H9 (cell line): Measurements from ENCODE around the gene MIPEP. TPM values are rescaled to one million over a fixed set of nuclear protein-coding genes. Genes with fewer than 3 reads are reported as not detected.

ENCODE experiments used
- DNase-seq: peaks from one replicate; pipeline ENCODE4 v3.0.0-alpha.2; 2017
- H2AFZ ChIP-seq: one replicate; pipeline ENCODE4 v1.6.1; 2013; ENCODE audit warnings: mild to moderate bottlenecking, low read length, control low read depth, moderate library complexity
- H2AK5ac ChIP-seq: 2 replicates; pipeline ENCODE4 v1.6.1; 2013; ENCODE audit warnings: low read length, control low read depth, mixed read lengths; ENCODE audit not compliant: insufficient read length
- H2BK120ac ChIP-seq: one replicate; pipeline ENCODE4 v1.6.1; 2013; ENCODE audit warnings: low read depth, mild to moderate bottlenecking, low read length, control low read depth, inconsistent platforms; ENCODE audit not compliant: poor library complexity, severe bottlenecking
- H2BK12ac ChIP-seq: 2 replicates; pipeline ENCODE4 v1.6.1; 2013; ENCODE audit warnings: low read length, control low read depth, mixed read lengths, low read depth; ENCODE audit not compliant: insufficient read length
- H2BK15ac ChIP-seq: 2 replicates; pipeline ENCODE4 v1.6.1; 2013; ENCODE audit warnings: low read depth, low read length, control low read depth
- H2BK20ac ChIP-seq: one replicate; pipeline ENCODE4 v1.6.1; 2013; ENCODE audit warnings: low read depth, mild to moderate bottlenecking, low read length, control low read depth, inconsistent platforms; ENCODE audit not compliant: poor library complexity, severe bottlenecking
- H2BK5ac ChIP-seq: 2 replicates; pipeline ENCODE4 v1.6.1; 2013; ENCODE audit warnings: low read length, control low read depth, mixed read lengths; ENCODE audit not compliant: insufficient read length
- H3K14ac ChIP-seq: 2 replicates; pipeline ENCODE4 v1.6.1; 2013; ENCODE audit warnings: low read length, control low read depth; ENCODE audit not compliant: insufficient read depth
- H3K18ac ChIP-seq: 2 replicates; pipeline ENCODE4 v1.6.1; 2013; ENCODE audit warnings: low read depth, mild to moderate bottlenecking, mixed read lengths, low read length, control low read depth; ENCODE audit not compliant: insufficient read length
- H3K23ac ChIP-seq: 2 replicates; pipeline ENCODE4 v1.6.1; 2013; ENCODE audit warnings: low read length, control low read depth, mixed read lengths, low read depth; ENCODE audit not compliant: insufficient read length
- H3K23me2 ChIP-seq: 2 replicates; pipeline ENCODE4 v1.6.1; 2013; ENCODE audit warnings: low read depth, mild to moderate bottlenecking, mixed read lengths, low read length, control low read depth; ENCODE audit not compliant: insufficient read length, poor library complexity, severe bottlenecking
- H3K27ac ChIP-seq: 2 replicates; pipeline ENCODE4 v1.5.1; 2013; ENCODE audit warnings: low read length, control low read depth, mixed read lengths, low read depth; ENCODE audit not compliant: insufficient read length
- H3K27me3 ChIP-seq: 2 replicates; pipeline ENCODE4 v1.6.1; 2013; ENCODE audit warnings: low read length, control low read depth, inconsistent platforms; ENCODE audit not compliant: insufficient read depth
- H3K4ac ChIP-seq: 2 replicates; pipeline ENCODE4 v1.6.1; 2013; ENCODE audit warnings: low read depth, mild to moderate bottlenecking, control low read depth, inconsistent platforms, low read length, moderate library complexity
- H3K4me1 ChIP-seq: 2 replicates; pipeline ENCODE4 v1.6.1; 2013; ENCODE audit warnings: low read length, control low read depth, inconsistent platforms; ENCODE audit not compliant: insufficient read depth
- H3K4me2 ChIP-seq: 2 replicates; pipeline ENCODE4 v1.6.1; 2013; ENCODE audit warnings: low read length, control low read depth, mixed read lengths; ENCODE audit not compliant: insufficient read length, insufficient read depth
- H3K56ac ChIP-seq: 2 replicates; pipeline ENCODE4 v1.6.1; 2013; ENCODE audit warnings: low read depth, mild to moderate bottlenecking, mixed read lengths, low read length, control low read depth; ENCODE audit not compliant: insufficient read length
- H3K79me1 ChIP-seq: 2 replicates; pipeline ENCODE4 v1.6.1; 2013; ENCODE audit warnings: low read depth, mild to moderate bottlenecking, moderate library complexity, low read length, control low read depth, inconsistent platforms; ENCODE audit not compliant: insufficient read depth, poor library complexity, severe bottlenecking
- H3K79me2 ChIP-seq: 2 replicates; pipeline ENCODE4 v1.6.1; 2013; ENCODE audit warnings: low read length, control low read depth, inconsistent platforms; ENCODE audit not compliant: insufficient read depth
- H3K9ac ChIP-seq: 2 replicates; pipeline ENCODE4 v1.6.1; 2013; ENCODE audit warnings: low read length, control low read depth, mixed read lengths; ENCODE audit not compliant: insufficient read length; ENCODE audit errors: extremely low read depth
- H3K9me3 ChIP-seq: one replicate; pipeline ENCODE4 v1.6.1; 2013; ENCODE audit warnings: low read depth, low read length, inconsistent platforms; ENCODE audit not compliant: control insufficient read depth
- H3T11ph ChIP-seq: one replicate; pipeline ENCODE4 v1.6.1; 2013; ENCODE audit warnings: mild to moderate bottlenecking, low read length, control low read depth, inconsistent platforms
- H4K20me1 ChIP-seq: one replicate; pipeline ENCODE4 v1.6.1; 2013; ENCODE audit not compliant: control insufficient read depth, insufficient read length, insufficient read depth
- H4K5ac ChIP-seq: 2 replicates; pipeline ENCODE4 v1.6.1; 2013; ENCODE audit warnings: low read depth, mild to moderate bottlenecking, mixed read lengths, low read length, control low read depth; ENCODE audit not compliant: insufficient read length
- H4K8ac ChIP-seq: replicated peaks from 2 replicates; pipeline ENCODE4 v1.6.1; 2013; ENCODE audit warnings: low read length, control low read depth, mixed read lengths, low read depth; ENCODE audit not compliant: insufficient read length
- H4K91ac ChIP-seq: 2 replicates; pipeline ENCODE4 v1.6.1; 2013; ENCODE audit warnings: low read depth, mild to moderate bottlenecking, moderate library complexity, mixed read lengths, low read length, control low read depth; ENCODE audit not compliant: insufficient read length
- H3K27ac Mint-ChIP-seq, 3 experiments: 2 replicates in 2 of 3; 3 replicates in 1 of 3; pipeline ENCODE4 v1.8.0; 2020 to 2021; ENCODE audit warnings: mixed read lengths in 3 of 3, mild to moderate bottlenecking in 1 of 3, moderate library complexity in 1 of 3
- H3K27me3 Mint-ChIP-seq: 2 replicates; pipeline ENCODE4 v1.8.0; 2021; ENCODE audit warnings: low read depth, mild to moderate bottlenecking, moderate library complexity, mixed read lengths
- H3K36me3 Mint-ChIP-seq, 3 experiments: 2 replicates in 2 of 3; 3 replicates in 1 of 3; pipeline ENCODE4 v1.8.0; 2020 to 2021; ENCODE audit warnings: low read depth in 3 of 3, mixed read lengths in 3 of 3; ENCODE audit not compliant: insufficient read depth in 1 of 3
- H3K4me1 Mint-ChIP-seq, 2 experiments: 2 replicates each; pipeline ENCODE4 v1.8.0; 2020; ENCODE audit warnings: mixed read lengths in 2 of 2
- H3K4me3 Mint-ChIP-seq, 2 experiments: 2 replicates in 1 of 2; 3 replicates in 1 of 2; pipeline ENCODE4 v1.8.0; 2020 to 2021; ENCODE audit warnings: mild to moderate bottlenecking in 2 of 2, mixed read lengths in 2 of 2, moderate library complexity in 1 of 2
- H3K9me3 Mint-ChIP-seq, 2 experiments: 2 replicates in 1 of 2; 3 replicates in 1 of 2; pipeline ENCODE4 v1.8.0; 2020; ENCODE audit warnings: mild to moderate bottlenecking in 2 of 2, mixed read lengths in 2 of 2, moderate library complexity in 1 of 2
- WGBS: extraction: QIAGEN DNeasy Blood & Tissue Kit; methylation state at CpG from one replicate; pipeline ENCODE4 v1.1.7; 2013; ENCODE audit warnings: missing lambda C conversion rate, low lambda C conversion rate, mixed read lengths; ENCODE audit not compliant: insufficient read length; ENCODE audit errors: extremely low coverage; 5-methylcytosine and 5-hydroxymethylcytosine counted together
- total RNA-seq: library from RNA; stranded (reverse); gene quantifications from 2 replicates; pipeline ENCODE4 v1.2.1, GENCODE V29; 2021
- TF ChIP-seq, protein P1 (sequence below): fragments of 200-600 bp; sonication (generic); conservative IDR thresholded peaks from 3 replicates; pipeline ENCODE4 v1.8.0; 2021; ENCODE audit warnings: antibody characterized with exemption, mild to moderate bottlenecking

MIPEP gene
- total RNA-seq, 1 experiment from 2014 or later, result 18.5 TPM

DNA sequence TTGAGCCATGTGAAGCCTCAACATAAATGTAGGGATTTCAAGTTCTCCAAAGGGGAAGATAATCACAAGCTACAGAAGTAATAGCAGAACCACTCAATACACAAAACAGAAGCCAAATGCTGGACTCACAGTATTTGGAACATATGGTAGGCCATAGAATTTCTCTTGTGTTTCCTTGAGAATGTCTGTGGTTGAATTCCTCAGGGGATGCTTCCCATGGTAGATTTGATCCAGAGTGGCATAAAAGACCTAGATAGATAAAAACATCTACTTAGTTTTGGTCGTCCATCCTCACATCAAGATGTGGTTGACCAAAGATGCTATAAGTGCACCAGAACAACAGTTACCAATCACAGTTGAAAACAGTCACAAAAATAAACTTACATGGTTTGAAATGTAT lies 83.4 kb downstream of the MIPEP start:
- peaks cover 13 to 14% of the 10 kb centered on the region in 2 experiments for H3K4me1 Mint-ChIP-seq
- H4K8ac ChIP-seq, result no peak overlapping the region
- H3K14ac ChIP-seq, result no peak overlapping the region
- TF ChIP-seq, protein P1, sequence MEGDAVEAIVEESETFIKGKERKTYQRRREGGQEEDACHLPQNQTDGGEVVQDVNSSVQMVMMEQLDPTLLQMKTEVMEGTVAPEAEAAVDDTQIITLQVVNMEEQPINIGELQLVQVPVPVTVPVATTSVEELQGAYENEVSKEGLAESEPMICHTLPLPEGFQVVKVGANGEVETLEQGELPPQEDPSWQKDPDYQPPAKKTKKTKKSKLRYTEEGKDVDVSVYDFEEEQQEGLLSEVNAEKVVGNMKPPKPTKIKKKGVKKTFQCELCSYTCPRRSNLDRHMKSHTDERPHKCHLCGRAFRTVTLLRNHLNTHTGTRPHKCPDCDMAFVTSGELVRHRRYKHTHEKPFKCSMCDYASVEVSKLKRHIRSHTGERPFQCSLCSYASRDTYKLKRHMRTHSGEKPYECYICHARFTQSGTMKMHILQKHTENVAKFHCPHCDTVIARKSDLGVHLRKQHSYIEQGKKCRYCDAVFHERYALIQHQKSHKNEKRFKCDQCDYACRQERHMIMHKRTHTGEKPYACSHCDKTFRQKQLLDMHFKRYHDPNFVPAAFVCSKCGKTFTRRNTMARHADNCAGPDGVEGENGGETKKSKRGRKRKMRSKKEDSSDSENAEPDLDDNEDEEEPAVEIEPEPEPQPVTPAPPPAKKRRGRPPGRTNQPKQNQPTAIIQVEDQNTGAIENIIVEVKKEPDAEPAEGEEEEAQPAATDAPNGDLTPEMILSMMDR, result no peak
- no peak for DNase-seq
- H3K56ac ChIP-seq, result no peak overlapping the region
- H2BK5ac ChIP-seq, result no peak overlapping the region
- no peak overlapping the region for H2AK5ac ChIP-seq
- no peaks in the 10 kb centered on the region for H3K79me1 ChIP-seq
- no CpG with 5 or more reads among the region's 1 CpG for WGBS
- H3K27me3 ChIP-seq, result no peaks in the 10 kb centered on the region
- no peak overlapping the region for H3K23ac ChIP-seq
- no peak overlapping the region for H2BK120ac ChIP-seq
- no peak overlapping the region for H2BK20ac ChIP-seq
- H3K27ac Mint-ChIP-seq, result no peak overlapping the region
- H3K9me3 ChIP-seq, result no peaks in the 10 kb centered on the region
- no peak overlapping the region for H2BK12ac ChIP-seq
- H3K23me2 ChIP-seq, result no peaks in the 10 kb centered on the region
- no peak overlapping the region for H3K4ac ChIP-seq
- H3K36me3 Mint-ChIP-seq, result peaks cover 3 to 17% (median 5%) of the 10 kb centered on the region in 3 experiments
- H3K4me2 ChIP-seq, result no peak overlapping the region
- no peak overlapping the region for H3K9ac ChIP-seq
- no peak overlapping the region for H3K27ac ChIP-seq
- no peak overlapping the region for H4K91ac ChIP-seq
- H3K18ac ChIP-seq, result no peak overlapping the region
- H2AFZ ChIP-seq, result no peak overlapping the region
- H4K5ac ChIP-seq, result no peak overlapping the region
- H3T11ph ChIP-seq, result no peak overlapping the region
- no peak overlapping the region for H2BK15ac ChIP-seq
- no peaks in the 10 kb centered on the region for H3K9me3 Mint-ChIP-seq
- H3K79me2 ChIP-seq, result no peaks in the 10 kb centered on the region
- H4K20me1 ChIP-seq, result no peaks in the 10 kb centered on the region
- no peak overlapping the region for H3K4me3 Mint-ChIP-seq
- no peaks in the 10 kb centered on the region for H3K27me3 Mint-ChIP-seq
- H3K4me1 ChIP-seq, result no peaks in the 10 kb centered on the region; the same call in 1 of the 2 replicates
